Measurements from ENCODE around the gene ACVR1.
A peak's percentile ranks its signal among the peaks of the same experiment; 100 is the strongest.

Gene ACVR1

GRCh38 chr2:157806426-157807077 lies 69.6 kb downstream of the ACVR1 start:
- H3K27me3 Mint-ChIP-seq, result no peaks in the 10 kb centered on the region
- H3K4me3 Mint-ChIP-seq, result no peak overlapping the region
- peaks cover 17% of the 10 kb centered on the region for H3K36me3 Mint-ChIP-seq
- peaks cover 17% of the 10 kb centered on the region for H3K4me1 Mint-ChIP-seq
- H3K9me3 Mint-ChIP-seq, result no peaks in the 10 kb centered on the region
- no peak overlapping the region for H3K27ac Mint-ChIP-seq

- Mint-ChIP-seq H3K4me3 (no peak overlapping the region), H3K27ac (no peak overlapping the region), H3K4me1 (peaks cover 12% of the 10 kb centered on the region), H3K36me3 (peaks cover 14% of the 10 kb centered on the region), H3K9me3 (no peaks in the 10 kb centered on the region), H3K27me3 (no peaks in the 10 kb centered on the region)
These were observed 70.6 kb downstream of the ACVR1 start for GRCh38 chr2:157805519-157805918.

GRCh38 chr2:157804355-157804754 lies 71.8 kb downstream of the ACVR1 start:
- no peak overlapping the region for H3K4me3 Mint-ChIP-seq
- no peaks in the 10 kb centered on the region for H3K27me3 Mint-ChIP-seq
- H3K9me3 Mint-ChIP-seq, result no peaks in the 10 kb centered on the region
- H3K36me3 Mint-ChIP-seq, result peaks cover 18% of the 10 kb centered on the region
- peaks cover 11% of the 10 kb centered on the region for H3K4me1 Mint-ChIP-seq
- no peak overlapping the region for H3K27ac Mint-ChIP-seq

GRCh38 chr2:157803952-157804351 lies 72.2 kb downstream of the ACVR1 start:
- Mint-ChIP-seq H3K27ac (no peak overlapping the region), H3K4me3 (no peak overlapping the region), H3K4me1 (peaks cover 8% of the 10 kb centered on the region), H3K36me3 (peaks cover 17% of the 10 kb centered on the region), H3K27me3 (no peaks in the 10 kb centered on the region), H3K9me3 (no peaks in the 10 kb centered on the region)

- H3K9me3 Mint-ChIP-seq, result no peaks in the 10 kb centered on the region
- no peaks in the 10 kb centered on the region for H3K27me3 Mint-ChIP-seq
- H3K4me1 Mint-ChIP-seq, result peaks cover 8% of the 10 kb centered on the region
- no peak overlapping the region for H3K4me3 Mint-ChIP-seq
- peaks cover 17% of the 10 kb centered on the region for H3K36me3 Mint-ChIP-seq
- H3K27ac Mint-ChIP-seq, result no peak overlapping the region
These were observed 72.7 kb downstream of the ACVR1 start for GRCh38 chr2:157803476-157803875.

- H3K27ac Mint-ChIP-seq, result no peak overlapping the region
- H3K36me3 Mint-ChIP-seq, result peaks cover 14% of the 10 kb centered on the region
- H3K9me3 Mint-ChIP-seq, result no peaks in the 10 kb centered on the region
- no peaks in the 10 kb centered on the region for H3K27me3 Mint-ChIP-seq
- H3K4me1 Mint-ChIP-seq, result no peaks in the 10 kb centered on the region
- no peak overlapping the region for H3K4me3 Mint-ChIP-seq
These were observed 75.2 kb downstream of the ACVR1 start for GRCh38 chr2:157800838-157801495.

- H3K36me3 Mint-ChIP-seq, result peaks cover 2% of the 10 kb centered on the region
- peaks cover 8% of the 10 kb centered on the region for H3K4me1 Mint-ChIP-seq
- H3K27ac Mint-ChIP-seq, result no peak overlapping the region
- no peak overlapping the region for H3K4me3 Mint-ChIP-seq
- H3K27me3 Mint-ChIP-seq, result no peaks in the 10 kb centered on the region
- H3K9me3 Mint-ChIP-seq, result no peaks in the 10 kb centered on the region
These were observed 83.0 kb downstream of the ACVR1 start for GRCh38 chr2:157793053-157793612.

GRCh38 chr2:157792335-157793052 lies 83.6 kb downstream of the ACVR1 start:
- no peak overlapping the region for H3K4me3 Mint-ChIP-seq
- peaks cover 12% of the 10 kb centered on the region for H3K4me1 Mint-ChIP-seq
- peaks cover 1% of the 10 kb centered on the region for H3K36me3 Mint-ChIP-seq
- no peaks in the 10 kb centered on the region for H3K27me3 Mint-ChIP-seq
- H3K9me3 Mint-ChIP-seq, result no peaks in the 10 kb centered on the region
- H3K27ac Mint-ChIP-seq, result no peak overlapping the region

GRCh38 chr2:157790780-157791179 lies 85.3 kb downstream of the ACVR1 start:
- no peak overlapping the region for H3K27ac Mint-ChIP-seq
- H3K9me3 Mint-ChIP-seq, result no peaks in the 10 kb centered on the region
- no peaks in the 10 kb centered on the region for H3K36me3 Mint-ChIP-seq
- H3K4me1 Mint-ChIP-seq, result peaks cover 15% of the 10 kb centered on the region
- no peaks in the 10 kb centered on the region for H3K27me3 Mint-ChIP-seq
- H3K4me3 Mint-ChIP-seq, result no peak overlapping the region

GRCh38 chr2:157789933-157790511 lies 86.1 kb downstream of the ACVR1 start:
- H3K27ac Mint-ChIP-seq, result no peak overlapping the region
- H3K4me3 Mint-ChIP-seq, result no peak overlapping the region
- H3K4me1 Mint-ChIP-seq, result peaks cover 17% of the 10 kb centered on the region
- H3K9me3 Mint-ChIP-seq, result no peaks in the 10 kb centered on the region
- no peaks in the 10 kb centered on the region for H3K27me3 Mint-ChIP-seq
- no peaks in the 10 kb centered on the region for H3K36me3 Mint-ChIP-seq

- H3K4me3 Mint-ChIP-seq, result no peak overlapping the region
- H3K27me3 Mint-ChIP-seq, result no peaks in the 10 kb centered on the region
- no peaks in the 10 kb centered on the region for H3K9me3 Mint-ChIP-seq
- no peak overlapping the region for H3K27ac Mint-ChIP-seq
- H3K4me1 Mint-ChIP-seq, result peaks cover 23% of the 10 kb centered on the region
- H3K36me3 Mint-ChIP-seq, result no peaks in the 10 kb centered on the region
These were observed 86.9 kb downstream of the ACVR1 start for GRCh38 chr2:157789256-157789655.

- Mint-ChIP-seq H3K4me1 (peaks cover 29% of the 10 kb centered on the region), H3K27ac (peak overlapping the region; percentile 38), H3K9me3 (no peaks in the 10 kb centered on the region), H3K36me3 (no peaks in the 10 kb centered on the region), H3K27me3 (no peaks in the 10 kb centered on the region), H3K4me3 (no peak overlapping the region)
These were observed 87.9 kb downstream of the ACVR1 start for GRCh38 chr2:157788201-157788600.

- Mint-ChIP-seq H3K36me3 (no peaks in the 10 kb centered on the region), H3K9me3 (no peaks in the 10 kb centered on the region)
These were observed 88.7 kb downstream of the ACVR1 start for GRCh38 chr2:157787364-157787938.

GRCh38 chr2:157786663-157787363 lies 89.3 kb downstream of the ACVR1 start:
- Mint-ChIP-seq H3K9me3 (no peaks in the 10 kb centered on the region), H3K4me3 (no peak overlapping the region), H3K27me3 (no peaks in the 10 kb centered on the region), H3K4me1 (peaks cover 35% of the 10 kb centered on the region), H3K27ac (no peak overlapping the region), H3K36me3 (no peaks in the 10 kb centered on the region)

More at GRCh38 chr2:157787364-157787938, 88.7 kb downstream of the ACVR1 start:
- H3K4me3 Mint-ChIP-seq, result no peak overlapping the region
- H3K4me1 Mint-ChIP-seq, result peaks cover 28% of the 10 kb centered on the region
- no peaks in the 10 kb centered on the region for H3K27me3 Mint-ChIP-seq
- H3K27ac Mint-ChIP-seq, result no peak overlapping the region

Data from activated naive CD4-positive, alpha-beta T cell treated with anti-CD3 and anti-CD28 coated beads, Interleukin-2, amount 50 U/mL, for 24 hours (primary cell).